Measurements from ENCODE around the gene EFNA5.

The EFNA5 gene

GRCh38 chr5:107526270-107526937 lies 144.3 kb downstream of the EFNA5 start:
- H3K4me3 ChIP-seq (ENCODE audit: low read depth, low read length, poor library complexity, severe bottlenecking): no peak overlapping the region
- no peaks in the 10 kb centered on the region for H3K36me3 ChIP-seq (ENCODE audit: insufficient read depth, low read length)
- H3K9me2 ChIP-seq (ENCODE audit: low read depth, low read length): no peaks in the 10 kb centered on the region
- no peak for TF ChIP-seq EZH2 (IDR thresholded peaks at IDR 0.05; ENCODE audit: borderline replicate concordance, low read length)
- no peak for TF ChIP-seq CTCF (IDR thresholded peaks at IDR 0.05; ENCODE audit: low read length)
- no peaks in the 10 kb centered on the region for H4K20me1 ChIP-seq (ENCODE audit: insufficient read depth, low read length)
- H3F3A ChIP-seq (ENCODE audit: insufficient read depth, low read length): no peaks in the 10 kb centered on the region
- H3K4me1 ChIP-seq (ENCODE audit: insufficient read depth, low read length, severe bottlenecking): peaks cover 22% of the 10 kb centered on the region
- no peaks in the 10 kb centered on the region for H3K9me3 ChIP-seq (ENCODE audit: low read length)
- no peak overlapping the region for H3K4me2 ChIP-seq (ENCODE audit: low read length)
- no peak overlapping the region for H3K9ac ChIP-seq (ENCODE audit: low read length)
- no peaks in the 10 kb centered on the region for H3K27me3 ChIP-seq (ENCODE audit: insufficient read depth, low read length)
- H3K79me2 ChIP-seq (ENCODE audit: insufficient read depth, low read length): no peaks in the 10 kb centered on the region
- H2AFZ ChIP-seq (ENCODE audit: low read length): no peak overlapping the region
- H3K27ac ChIP-seq (ENCODE audit: low read depth, low read length, poor library complexity, severe bottlenecking): no peak overlapping the region

- no peaks in the 10 kb centered on the region for H3K9me2 ChIP-seq (ENCODE audit: low read depth, low read length)
- H4K20me1 ChIP-seq (ENCODE audit: insufficient read depth, low read length): no peaks in the 10 kb centered on the region
- H2AFZ ChIP-seq (ENCODE audit: low read length): no peak overlapping the region
- peak overlapping the region; percentile 40 for H3K27ac ChIP-seq (ENCODE audit: low read depth, low read length, poor library complexity, severe bottlenecking)
- 0 out of 2 replicates have a peak, but pooled peaks cover 3% of the 10 kb centered on the region for H3F3A ChIP-seq (ENCODE audit: insufficient read depth, low read length)
- H3K36me3 ChIP-seq (ENCODE audit: insufficient read depth, low read length): no peaks in the 10 kb centered on the region
- peaks cover 42% of the 10 kb centered on the region for H3K4me1 ChIP-seq (ENCODE audit: insufficient read depth, low read length, severe bottlenecking)
- H3K27me3 ChIP-seq (ENCODE audit: insufficient read depth, low read length): no peaks in the 10 kb centered on the region
- H3K79me2 ChIP-seq (ENCODE audit: insufficient read depth, low read length): no peaks in the 10 kb centered on the region
- TF ChIP-seq CTCF (IDR thresholded peaks at IDR 0.05; ENCODE audit: low read length) (no peak), EZH2 (IDR thresholded peaks at IDR 0.05; ENCODE audit: borderline replicate concordance, low read length) (no peak)
- no peaks in the 10 kb centered on the region for H3K9me3 ChIP-seq (ENCODE audit: low read length)
- H3K4me3 ChIP-seq (ENCODE audit: low read depth, low read length, poor library complexity, severe bottlenecking): no peak overlapping the region
- H3K4me2 ChIP-seq (ENCODE audit: low read length): no peak overlapping the region
- H3K9ac ChIP-seq (ENCODE audit: low read length): no peak overlapping the region
Observed at GRCh38 chr5:107524111-107524510, 146.6 kb downstream of the EFNA5 start.

- Histone ChIP-seq H3K9ac (ENCODE audit: low read length) (no peak overlapping the region; the same call in 1 of the 2 replicates), H3K9me2 (ENCODE audit: low read depth, low read length) (no peaks in the 10 kb centered on the region), H3K27me3 (ENCODE audit: insufficient read depth, low read length) (no peaks in the 10 kb centered on the region), H2AFZ (ENCODE audit: low read length) (no peak overlapping the region), H3F3A (ENCODE audit: insufficient read depth, low read length) (0 out of 2 replicates have a peak, but pooled peaks cover 3% of the 10 kb centered on the region), H3K4me3 (ENCODE audit: low read depth, low read length, poor library complexity, severe bottlenecking) (peak overlapping the region; percentile 0), H3K4me2 (ENCODE audit: low read length) (peak overlapping the region; percentile 10; the same call in 1 of the 2 replicates), H3K9me3 (ENCODE audit: low read length) (no peaks in the 10 kb centered on the region), H4K20me1 (ENCODE audit: insufficient read depth, low read length) (no peaks in the 10 kb centered on the region), H3K27ac (ENCODE audit: low read depth, low read length, poor library complexity, severe bottlenecking) (peak overlapping the region; percentile 40), H3K79me2 (ENCODE audit: insufficient read depth, low read length) (no peaks in the 10 kb centered on the region), H3K4me1 (ENCODE audit: insufficient read depth, low read length, severe bottlenecking) (peaks cover 52% of the 10 kb centered on the region), H3K36me3 (ENCODE audit: insufficient read depth, low read length) (no peaks in the 10 kb centered on the region)
- TF ChIP-seq EZH2 (IDR thresholded peaks at IDR 0.05; ENCODE audit: borderline replicate concordance, low read length) (no peak), CTCF (IDR thresholded peaks at IDR 0.05; ENCODE audit: low read length) (no peak)
Observed at GRCh38 chr5:107523029-107523680, 147.6 kb downstream of the EFNA5 start.

Measured in OCI-LY1 (cell line).